ENCODE measurements around the gene DNM3. TPM values are rescaled to one million over a fixed set of nuclear protein-coding genes. Genes with fewer than 3 reads are reported as not detected.
"Not testable (repeated sequence)": the region's sequence is repeated elsewhere in the genome, so short reads cannot be mapped to it uniquely, and the experiment has no call there.

DNM3 gene
- total RNA-seq, 3 donors from 2014 or later (not counting 1 experiment from before 2014, with no cell fraction given): 2.5 to 3.3 (median 2.8) TPM

DNA sequence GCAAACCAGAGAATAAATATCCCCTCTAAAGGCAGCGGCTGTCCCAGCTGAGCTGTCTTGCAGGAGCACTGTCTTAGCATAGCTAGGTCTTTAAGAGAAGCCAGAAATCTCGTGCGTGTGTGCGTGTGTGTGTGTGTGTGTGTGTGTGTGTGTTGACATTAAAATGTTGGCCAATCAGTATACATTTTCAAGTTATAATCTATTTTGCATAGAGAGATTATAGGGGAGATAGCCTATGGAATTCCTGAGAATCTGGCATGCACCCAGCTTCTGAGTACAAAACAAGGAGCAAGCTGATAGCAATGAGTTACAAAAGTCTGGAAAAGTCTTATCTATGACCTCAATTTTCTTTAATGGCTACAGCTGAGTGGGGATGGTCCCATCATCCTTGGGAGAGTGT lies 42.1 kb upstream of the DNM3 start:
- no peaks in the 10 kb centered on the region for H3K4me1 ChIP-seq (ENCODE audit: control insufficient read depth, insufficient read depth, low read length)
- no peak for ATAC-seq
- H3K9me3 ChIP-seq (ENCODE audit: control insufficient read depth, insufficient read depth, low read length): no peaks in the 10 kb centered on the region
- Mint-ChIP-seq H3K27me3 (ENCODE audit: low read depth in 2 of 2) (no peaks in the 10 kb centered on the region), H3K36me3 (peaks cover 14% of the 10 kb centered on the region), H3K4me3 (no peak overlapping the region), H3K9me3 (no peaks in the 10 kb centered on the region), H3K4me1 (peaks cover 3% of the 10 kb centered on the region in 2 donors), H3K27ac (peak overlapping the region in 1 of 2 donors; percentile 3)
- no peaks in the 10 kb centered on the region for H3K27me3 ChIP-seq (ENCODE audit: control insufficient read depth, insufficient read depth, low read length)
- TF ChIP-seq, protein P1, sequence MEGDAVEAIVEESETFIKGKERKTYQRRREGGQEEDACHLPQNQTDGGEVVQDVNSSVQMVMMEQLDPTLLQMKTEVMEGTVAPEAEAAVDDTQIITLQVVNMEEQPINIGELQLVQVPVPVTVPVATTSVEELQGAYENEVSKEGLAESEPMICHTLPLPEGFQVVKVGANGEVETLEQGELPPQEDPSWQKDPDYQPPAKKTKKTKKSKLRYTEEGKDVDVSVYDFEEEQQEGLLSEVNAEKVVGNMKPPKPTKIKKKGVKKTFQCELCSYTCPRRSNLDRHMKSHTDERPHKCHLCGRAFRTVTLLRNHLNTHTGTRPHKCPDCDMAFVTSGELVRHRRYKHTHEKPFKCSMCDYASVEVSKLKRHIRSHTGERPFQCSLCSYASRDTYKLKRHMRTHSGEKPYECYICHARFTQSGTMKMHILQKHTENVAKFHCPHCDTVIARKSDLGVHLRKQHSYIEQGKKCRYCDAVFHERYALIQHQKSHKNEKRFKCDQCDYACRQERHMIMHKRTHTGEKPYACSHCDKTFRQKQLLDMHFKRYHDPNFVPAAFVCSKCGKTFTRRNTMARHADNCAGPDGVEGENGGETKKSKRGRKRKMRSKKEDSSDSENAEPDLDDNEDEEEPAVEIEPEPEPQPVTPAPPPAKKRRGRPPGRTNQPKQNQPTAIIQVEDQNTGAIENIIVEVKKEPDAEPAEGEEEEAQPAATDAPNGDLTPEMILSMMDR (IDR thresholded peaks at IDR 0.05): no peak
- DNase-seq: no peak
- H3K36me3 ChIP-seq (ENCODE audit: control insufficient read depth, insufficient read depth, low read length): peaks cover 39% of the 10 kb centered on the region
- WGBS (ENCODE audit: insufficient coverage): 82% methylated on average over 4 of the region's 4 CpGs
- intact Hi-C loops (cut with micrococcal nuclease): no loop called here
- H3K4me3 ChIP-seq (ENCODE audit: low read length): no peak overlapping the region
- no peak overlapping the region for H3K27ac ChIP-seq (ENCODE audit: low read length)

DNA sequence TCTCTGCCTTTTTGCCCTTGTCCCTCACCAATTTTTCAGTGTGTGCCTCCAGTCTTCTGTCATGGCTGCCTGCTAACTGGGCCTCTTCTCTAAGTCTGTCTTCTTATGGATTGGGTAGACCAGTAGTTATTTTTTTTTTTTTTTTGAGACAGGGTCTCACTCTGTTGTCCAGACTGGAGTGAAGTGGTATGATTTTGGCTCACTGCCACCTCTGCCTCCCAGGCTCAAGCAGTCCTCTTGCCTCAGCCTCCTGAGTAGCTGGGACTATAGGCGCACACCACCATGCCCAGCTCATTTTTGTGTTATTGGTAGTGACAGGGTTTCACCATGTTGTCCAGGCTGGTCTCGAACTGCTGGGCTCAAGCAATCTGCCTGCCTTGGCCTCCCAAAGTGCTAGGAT lies 41.6 kb upstream of the DNM3 start:
- H3K27ac Mint-ChIP-seq: peak overlapping the region in 1 of 2 donors; percentile 3
- H3K27me3 ChIP-seq (ENCODE audit: control insufficient read depth, insufficient read depth, low read length); DNase-seq; H3K4me3 ChIP-seq (ENCODE audit: low read length); H3K9me3 Mint-ChIP-seq; H3K27me3 Mint-ChIP-seq (ENCODE audit: low read depth in 2 of 2); H3K4me1 Mint-ChIP-seq; H3K9me3 ChIP-seq (ENCODE audit: control insufficient read depth, insufficient read depth, low read length); ATAC-seq; H3K4me1 ChIP-seq (ENCODE audit: control insufficient read depth, insufficient read depth, low read length); H3K4me3 Mint-ChIP-seq; H3K27ac ChIP-seq (ENCODE audit: low read length): not testable (repeated sequence)
- WGBS (ENCODE audit: insufficient coverage): 98% methylated on average over 2 of the region's 2 CpGs
- H3K36me3 ChIP-seq (ENCODE audit: control insufficient read depth, insufficient read depth, low read length): peaks cover 34% of the 10 kb centered on the region
- H3K36me3 Mint-ChIP-seq: peaks cover 14% of the 10 kb centered on the region
- intact Hi-C loops (cut with micrococcal nuclease): loop anchor here (5.0 kb wide), 1 partner anchor 643 kb away; the partner anchor contains the start of gene PIGC

DNA sequence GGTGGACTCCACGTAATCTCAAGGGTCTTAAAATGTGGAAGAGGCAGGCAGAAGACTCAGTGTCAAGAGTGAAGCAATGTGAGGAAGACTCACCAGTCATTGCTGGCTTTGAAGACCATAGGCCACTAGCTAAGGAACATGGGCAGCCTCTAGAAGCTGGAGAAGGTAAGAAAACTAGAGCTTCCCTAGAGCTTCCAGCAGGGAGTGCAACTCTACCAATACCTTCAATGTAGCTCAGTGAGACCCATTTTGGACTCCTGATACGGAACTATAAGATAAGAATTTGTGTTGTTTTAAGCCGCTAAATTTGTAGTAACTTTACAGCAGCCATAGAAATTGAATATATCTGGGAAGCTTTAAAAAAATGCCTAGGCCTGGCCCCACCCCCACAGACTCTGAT lies 41.0 kb upstream of the DNM3 start:
- 100% methylated on average over 3 of the region's 3 CpGs for WGBS (ENCODE audit: insufficient coverage)

DNA sequence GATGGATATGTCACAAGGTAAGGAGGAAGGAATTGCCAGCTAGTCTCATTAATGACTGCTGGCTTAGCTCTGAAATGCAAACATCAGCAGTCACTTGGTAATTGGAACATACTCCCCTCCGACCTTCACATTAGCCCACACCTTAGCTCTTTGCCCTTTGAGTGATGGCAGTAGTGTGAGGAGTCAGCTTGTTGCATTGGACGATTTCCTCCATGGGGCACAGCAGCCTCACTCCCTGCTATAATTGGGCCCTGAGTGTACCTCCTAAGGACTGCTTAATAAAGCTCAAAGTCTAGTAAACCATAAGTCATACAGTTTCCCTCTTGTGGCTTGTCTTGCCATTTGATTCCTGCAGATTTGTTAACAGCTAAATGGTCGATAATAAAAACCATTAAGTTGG lies 40.4 kb upstream of the DNM3 start:
- no peaks in the 10 kb centered on the region for H3K27me3 Mint-ChIP-seq (ENCODE audit: low read depth in 2 of 2)
- Histone ChIP-seq H3K27me3 (ENCODE audit: control insufficient read depth, insufficient read depth, low read length) (no peaks in the 10 kb centered on the region), H3K9me3 (ENCODE audit: control insufficient read depth, insufficient read depth, low read length) (no peaks in the 10 kb centered on the region), H3K4me3 (ENCODE audit: low read length) (no peak overlapping the region), H3K4me1 (ENCODE audit: control insufficient read depth, insufficient read depth, low read length) (peaks cover 10% of the 10 kb centered on the region), H3K36me3 (ENCODE audit: control insufficient read depth, insufficient read depth, low read length) (peaks cover 22% of the 10 kb centered on the region), H3K27ac (ENCODE audit: low read length) (no peak overlapping the region)
- TF ChIP-seq, protein P1 (IDR thresholded peaks at IDR 0.05): no peak
- H3K9me3 Mint-ChIP-seq: no peaks in the 10 kb centered on the region
- no peak overlapping the region for H3K27ac Mint-ChIP-seq
- intact Hi-C loops (cut with micrococcal nuclease): loop anchor here (1.0 to 5.0 kb wide), 2 partner anchors 184 to 641 kb away; partner anchors contain the start of gene PIGC
- no peak overlapping the region for H3K4me3 Mint-ChIP-seq
- DNase-seq (no peak), ATAC-seq (no peak)
- peaks cover 14% of the 10 kb centered on the region for H3K36me3 Mint-ChIP-seq
- 63% methylated on average over 1 of the region's 3 CpGs for WGBS (ENCODE audit: insufficient coverage)
- H3K4me1 Mint-ChIP-seq: peaks cover 11 to 15% of the 10 kb centered on the region in 2 donors

More for the DNA sequence above, 41.0 kb upstream of the DNM3 start:
- peaks cover 6 to 10% of the 10 kb centered on the region in 2 donors for H3K4me1 Mint-ChIP-seq
- TF ChIP-seq, protein P1 (IDR thresholded peaks at IDR 0.05): no peak
- no peak overlapping the region for H3K27ac Mint-ChIP-seq
- DNase-seq: no peak
- Histone ChIP-seq H3K4me1 (ENCODE audit: control insufficient read depth, insufficient read depth, low read length) (peaks cover 5% of the 10 kb centered on the region), H3K27ac (ENCODE audit: low read length) (no peak overlapping the region), H3K4me3 (ENCODE audit: low read length) (no peak overlapping the region), H3K36me3 (ENCODE audit: control insufficient read depth, insufficient read depth, low read length) (peaks cover 27% of the 10 kb centered on the region), H3K27me3 (ENCODE audit: control insufficient read depth, insufficient read depth, low read length) (no peaks in the 10 kb centered on the region), H3K9me3 (ENCODE audit: control insufficient read depth, insufficient read depth, low read length) (no peaks in the 10 kb centered on the region)
- no peaks in the 10 kb centered on the region for H3K9me3 Mint-ChIP-seq
- no peak for ATAC-seq
- H3K36me3 Mint-ChIP-seq: peaks cover 14% of the 10 kb centered on the region
- intact Hi-C loops (cut with micrococcal nuclease): loop anchor here (5.0 kb wide), 1 partner anchor 642 kb away; the partner anchor contains the start of gene PIGC
- no peaks in the 10 kb centered on the region for H3K27me3 Mint-ChIP-seq (ENCODE audit: low read depth in 2 of 2)
- H3K4me3 Mint-ChIP-seq: no peak overlapping the region
